Adrenal gland (tissue), 12 donors: ENCODE data around the gene SOCS3. TPM values are rescaled to one million over a fixed set of nuclear protein-coding genes. Genes with fewer than 3 reads are reported as not detected.
A peak's percentile ranks its signal among the peaks of the same experiment; 100 is the strongest.

ENCODE experiments used
- DNase-seq, 7 donors: peaks; one replicate each; pipeline ENCODE4 v3.0.0-alpha.2; 2019 to 2020
- H3K27ac ChIP-seq, 5 donors: fragments of 200-600 bp; sonication (generic) in 4 of 5; 1 replicate in 3 of 5; 2 replicates in 2 of 5; pipeline versions ENCODE4 v1.5.1 to v1.8.0; 2016 to 2020; ENCODE audit warnings: mild to moderate bottlenecking in 1 of 5
- H3K27me3 ChIP-seq: fragments of 200-600 bp; 2 replicates; pipeline ENCODE4 v1.8.0; 2021
- H3K36me3 ChIP-seq, 2 donors: fragments of 200-600 bp; replicated peaks in 1 of 2; 1 replicate in 1 of 2; 2 replicates in 1 of 2; pipeline versions ENCODE4 v1.5.1 to v1.8.0; 2018 to 2022
- H3K4me1 ChIP-seq, 2 donors: fragments of 200-600 bp; replicated peaks in 1 of 2; 1 replicate in 1 of 2; 2 replicates in 1 of 2; pipeline versions ENCODE4 v1.5.1 to v1.8.0; 2018 to 2021
- H3K4me3 ChIP-seq, 4 donors: fragments of 200-600 bp; sonication (generic) in 3 of 4; one replicate each; pipeline ENCODE4 v1.5.1; 2016 to 2018
- H3K9me3 ChIP-seq, 3 donors: fragments of 200-600 bp; sonication (generic) in 1 of 3; replicated peaks in 1 of 3; 1 replicate in 2 of 3; 2 replicates in 1 of 3; pipeline versions ENCODE4 v1.5.1 to v1.8.0; 2016 to 2021
- POLR2A ChIP-seq, 2 donors: fragments of 450-650 bp; IDR thresholded peaks; one replicate each; pipeline ENCODE4 v1.6.1; 2017; ENCODE audit warnings: antibody characterized with exemption in 2 of 2, mild to moderate bottlenecking in 2 of 2, moderate library complexity in 1 of 2
- WGBS, 4 donors: extraction: QIAGEN DNeasy Blood & Tissue Kit in 2 of 4; methylation state at CpG; one replicate each; pipeline versions ENCODE4 v1.1.5 to v1.1.7; 2013 to 2017; 5-methylcytosine and 5-hydroxymethylcytosine counted together
- intact Hi-C, 2 donors: fragments of 100-400 bp; cut with DNase I; formaldehyde crosslinking; loops; one replicate each; pipeline versions ENCODE4 v1.14.1 to v1.15.0; 2022 to 2023
- polyA plus RNA-seq, 3 donors: library from polyadenylated mRNA; stranded (reverse); fragments of 200-250 nt in 2 of 3; fragments of 350-450 nt in 1 of 3; fragmentation: Illumina TruSeq in 1 of 3; extraction: RNeasy Lipid Tissue Mini Kit (QIAGEN cat#74804) in 1 of 3; gene quantifications; one replicate each; pipeline ENCODE4 v1.2.3, GENCODE V29; 2013 to 2014
- total RNA-seq, 9 donors: library from RNA; depleted of rRNA in 4 of 9; stranded (reverse); fragments of >200 nt in 4 of 9; fragments of 120-200 nt in 1 of 9; fragmentation: NEBNext Ultra II Directional in 1 of 9; extraction: Animal tissue kit (Norgen Biotek cat#: 25700) in 1 of 9; gene quantifications; one replicate each; pipeline versions ENCODE4 v1.1.0 to v1.2.4, GENCODE V29; 2013 to 2023
- TF ChIP-seq, protein P1 (sequence below), 6 experiments: fragments of 450-650 bp in 4 of 6; fragments of 200-600 bp in 2 of 6; sonication (generic) in 1 of 6; IDR thresholded peaks; 1 replicate in 5 of 6; 2 replicates in 1 of 6; pipeline versions ENCODE4 v1.5.1 to v1.8.0; 2016 to 2021; ENCODE audit warnings: antibody characterized with exemption in 6 of 6, mild to moderate bottlenecking in 2 of 6, moderate library complexity in 1 of 6
- donor health status: healthy with polysubstance abuse.
- donor health status: Bipolar disorder and iron deficiency.
- donor health status: DM: yes; HTN: yes; CAD: no.
- donor health status: DM: no; HTN: no; CAD: no.
- donor health status: DM: no; HTN: no; CAD: no.
- donor health status: DM: yes; HTN: yes; CAD: no.

The SOCS3 gene
- total and polyA plus RNA-seq, 12 donors, result 2.4 to 114 (median 39.8) TPM

DNA sequence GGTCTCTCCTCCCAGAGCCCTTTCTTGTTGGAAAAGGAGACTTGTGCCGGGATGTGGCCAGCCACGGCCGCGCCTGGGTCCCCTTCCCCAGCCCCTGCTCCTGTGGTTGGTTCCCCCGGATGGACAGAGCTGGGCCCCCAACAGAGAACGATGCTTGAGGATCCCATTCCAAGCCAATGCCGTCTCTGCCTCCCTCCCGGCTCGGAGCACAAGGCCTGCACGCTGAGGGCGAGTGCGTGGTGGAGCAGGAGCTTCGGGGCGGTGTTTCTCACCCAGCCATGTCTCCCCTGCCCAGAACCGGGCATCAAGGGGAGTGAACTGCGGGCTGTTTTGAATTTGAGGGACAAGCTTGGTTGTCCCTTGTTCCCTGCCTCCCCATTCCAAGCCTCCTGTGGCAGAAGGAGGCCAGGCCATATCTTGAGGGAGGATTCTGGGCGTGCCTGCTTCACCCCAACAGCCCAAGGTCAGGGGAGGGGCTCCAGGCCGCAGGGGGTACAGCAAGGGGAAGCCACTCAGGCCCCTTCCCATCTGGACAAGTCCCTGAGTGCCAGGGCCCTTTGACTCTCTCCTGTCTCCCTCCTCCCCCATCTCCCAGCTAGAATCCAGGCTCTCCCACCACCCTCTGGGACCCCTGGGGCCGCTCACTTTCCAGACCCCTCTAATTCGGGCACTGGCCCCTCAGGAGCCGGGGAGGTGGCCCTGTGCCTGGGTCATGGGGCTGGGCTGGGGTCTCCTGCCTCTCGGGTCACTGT lies 43.6 kb downstream of the SOCS3 start:
- TF ChIP-seq, protein P1, sequence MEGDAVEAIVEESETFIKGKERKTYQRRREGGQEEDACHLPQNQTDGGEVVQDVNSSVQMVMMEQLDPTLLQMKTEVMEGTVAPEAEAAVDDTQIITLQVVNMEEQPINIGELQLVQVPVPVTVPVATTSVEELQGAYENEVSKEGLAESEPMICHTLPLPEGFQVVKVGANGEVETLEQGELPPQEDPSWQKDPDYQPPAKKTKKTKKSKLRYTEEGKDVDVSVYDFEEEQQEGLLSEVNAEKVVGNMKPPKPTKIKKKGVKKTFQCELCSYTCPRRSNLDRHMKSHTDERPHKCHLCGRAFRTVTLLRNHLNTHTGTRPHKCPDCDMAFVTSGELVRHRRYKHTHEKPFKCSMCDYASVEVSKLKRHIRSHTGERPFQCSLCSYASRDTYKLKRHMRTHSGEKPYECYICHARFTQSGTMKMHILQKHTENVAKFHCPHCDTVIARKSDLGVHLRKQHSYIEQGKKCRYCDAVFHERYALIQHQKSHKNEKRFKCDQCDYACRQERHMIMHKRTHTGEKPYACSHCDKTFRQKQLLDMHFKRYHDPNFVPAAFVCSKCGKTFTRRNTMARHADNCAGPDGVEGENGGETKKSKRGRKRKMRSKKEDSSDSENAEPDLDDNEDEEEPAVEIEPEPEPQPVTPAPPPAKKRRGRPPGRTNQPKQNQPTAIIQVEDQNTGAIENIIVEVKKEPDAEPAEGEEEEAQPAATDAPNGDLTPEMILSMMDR (IDR thresholded peaks at IDR 0.05), result no peak
- TF ChIP-seq POLR2A (IDR thresholded peaks at IDR 0.05), result no peak
- no peak for DNase-seq
- H3K27ac ChIP-seq, result peak overlapping the region in 2 of 5 donors; percentile 78 to 92
- peaks cover 16 to 37% of the 10 kb centered on the region in 2 donors for H3K4me1 ChIP-seq
- intact Hi-C loops, result no loop called here
- no peaks in the 10 kb centered on the region for H3K27me3 ChIP-seq
- H3K9me3 ChIP-seq, result no peaks in the 10 kb centered on the region
- WGBS, 4 donors, result 73 to 83% (median 81%) methylated on average over 10 to 22 of the region's 22 CpGs
- no peaks in the 10 kb centered on the region for H3K36me3 ChIP-seq
- no peak overlapping the region for H3K4me3 ChIP-seq

DNA sequence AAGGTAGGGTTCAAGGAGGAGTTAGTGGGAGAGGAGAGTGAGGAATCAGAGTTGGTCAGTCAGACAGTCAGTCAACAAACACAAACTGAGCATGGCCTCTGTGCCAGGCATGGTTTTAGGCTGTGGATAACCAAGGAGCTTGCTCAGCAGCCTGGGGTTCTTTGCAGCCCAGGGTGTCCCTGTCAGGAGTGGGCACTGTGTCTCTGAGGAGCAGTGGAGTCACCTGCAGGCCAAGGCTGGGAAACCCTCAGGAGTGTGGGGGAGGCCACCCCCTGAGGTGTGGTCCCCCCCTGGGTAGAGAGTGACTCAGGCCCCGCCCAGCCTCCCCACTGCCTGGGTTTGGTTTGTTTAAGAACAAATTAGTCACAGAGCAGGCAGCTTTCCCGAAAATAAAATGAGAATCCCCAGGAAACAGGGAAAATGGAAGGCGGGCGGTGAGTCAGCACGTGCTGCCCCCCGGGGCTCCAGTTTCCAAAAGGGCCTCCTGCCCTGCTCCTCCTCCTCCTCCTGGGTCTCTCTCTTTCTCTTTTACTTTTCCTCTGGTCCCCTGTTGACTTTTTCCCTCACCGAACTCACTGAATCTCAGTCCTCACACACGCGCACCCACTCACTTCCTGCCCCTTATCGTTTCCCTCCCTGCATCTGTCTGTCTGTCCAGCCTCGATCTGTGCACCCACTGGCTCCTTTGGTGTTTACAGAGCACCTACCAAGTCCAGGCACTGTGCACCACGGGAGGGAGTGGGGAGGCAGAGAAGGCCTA lies 44.3 kb downstream of the SOCS3 start:
- intact Hi-C loops, result no loop called here
- peak overlapping the region in 2 of 5 donors; percentile 78 to 92 for H3K27ac ChIP-seq
- no peaks in the 10 kb centered on the region for H3K9me3 ChIP-seq
- no peaks in the 10 kb centered on the region for H3K36me3 ChIP-seq
- H3K4me1 ChIP-seq, result peaks cover 16 to 37% of the 10 kb centered on the region in 2 donors
- no peaks in the 10 kb centered on the region for H3K27me3 ChIP-seq
- no peak overlapping the region for H3K4me3 ChIP-seq
- peak in 6 of 7 donors; percentile 61 to 90 (median 66) for DNase-seq
- 24 to 46% (median 34%) methylated on average over 11 to 12 of the region's 12 CpGs for whole genome bisulfite sequencing, 4 donors
- no peak for TF ChIP-seq POLR2A (IDR thresholded peaks at IDR 0.05)
- TF ChIP-seq, protein P1 (IDR thresholded peaks at IDR 0.05), result no peak

- WGBS, 4 donors, result 75 to 86% (median 77%) methylated on average over 8 to 12 of the region's 12 CpGs
- TF ChIP-seq, protein P1 (IDR thresholded peaks at IDR 0.05), result peak in 1 of 6 experiments; percentile 8
- TF ChIP-seq POLR2A (IDR thresholded peaks at IDR 0.05), result no peak
- intact Hi-C loops, result no loop called here
- no peaks in the 10 kb centered on the region for H3K36me3 ChIP-seq
- DNase-seq, result no peak
- H3K4me3 ChIP-seq, result peak overlapping the region in 1 of 4 donors; percentile 42
- no peaks in the 10 kb centered on the region for H3K27me3 ChIP-seq
- H3K9me3 ChIP-seq, result no peaks in the 10 kb centered on the region
- H3K27ac ChIP-seq, result peak overlapping the region in 3 of 5 donors; percentile 38 to 92 (median 78)
- H3K4me1 ChIP-seq, result peaks cover 16 to 37% of the 10 kb centered on the region in 2 donors
Measured at GRCh38 chr17:78314683-78315354, 45.1 kb downstream of the SOCS3 start.
